HFFc6 (cell line): ENCODE results near the gene SAMD10. TPM values are rescaled to one million over a fixed set of nuclear protein-coding genes. Genes with fewer than 3 reads are reported as not detected.
"Not testable (repeated sequence)": the region's sequence is repeated elsewhere in the genome, so short reads cannot be mapped to it uniquely, and the experiment has no call there.

Experiments used
- DNase-seq: peaks from one replicate; pipeline ENCODE4 v3.0.0-alpha.2; 2018
- H3K27ac Mint-ChIP-seq: 2 replicates; pipeline ENCODE4 v1.8.0; 2020; ENCODE audit warnings: mild to moderate bottlenecking, mixed read lengths
- H3K27me3 Mint-ChIP-seq: 2 replicates; pipeline ENCODE4 v1.8.0; 2021; ENCODE audit warnings: mild to moderate bottlenecking, moderate library complexity, mixed read lengths; ENCODE audit not compliant: insufficient read depth
- H3K36me3 Mint-ChIP-seq: 2 replicates; pipeline ENCODE4 v1.8.0; 2021; ENCODE audit warnings: low read depth, mixed read lengths
- H3K4me1 Mint-ChIP-seq: 2 replicates; pipeline ENCODE4 v1.8.0; 2020; ENCODE audit warnings: low read depth, mixed read lengths
- H3K4me3 Mint-ChIP-seq: 2 replicates; pipeline ENCODE4 v1.8.0; 2020; ENCODE audit warnings: mild to moderate bottlenecking, moderate library complexity, mixed read lengths
- H3K9me3 Mint-ChIP-seq: 2 replicates; pipeline ENCODE4 v1.8.0; 2020; ENCODE audit warnings: mild to moderate bottlenecking, mixed read lengths
- microRNA-seq: library from miRNA; unstranded; fragments of <30 nt; microRNA quantifications from one replicate; pipeline ENCODE4, GENCODE V29; 2019
- total RNA-seq, 6 experiments: library from RNA; stranded (reverse); fragmentation: NEBNext Ultra II Directional; extraction: Animal tissue kit (Norgen Biotek cat#: 25700); gene quantifications; 2 replicates in 1 of 6; 3 replicates in 5 of 6; pipeline ENCODE4 v1.2.3, GENCODE V29; 2021
- TF ChIP-seq, protein P1 (sequence below): fragments of 200-600 bp; sonication (generic); IDR thresholded peaks from 2 replicates; pipeline ENCODE4 v1.5.0; 2021; ENCODE audit warnings: antibody characterized with exemption, mild to moderate bottlenecking

The SAMD10 gene
- total RNA-seq, 6 experiments from 2014 or later = 1.3 to 3.0 (median 2.1) TPM

DNA sequence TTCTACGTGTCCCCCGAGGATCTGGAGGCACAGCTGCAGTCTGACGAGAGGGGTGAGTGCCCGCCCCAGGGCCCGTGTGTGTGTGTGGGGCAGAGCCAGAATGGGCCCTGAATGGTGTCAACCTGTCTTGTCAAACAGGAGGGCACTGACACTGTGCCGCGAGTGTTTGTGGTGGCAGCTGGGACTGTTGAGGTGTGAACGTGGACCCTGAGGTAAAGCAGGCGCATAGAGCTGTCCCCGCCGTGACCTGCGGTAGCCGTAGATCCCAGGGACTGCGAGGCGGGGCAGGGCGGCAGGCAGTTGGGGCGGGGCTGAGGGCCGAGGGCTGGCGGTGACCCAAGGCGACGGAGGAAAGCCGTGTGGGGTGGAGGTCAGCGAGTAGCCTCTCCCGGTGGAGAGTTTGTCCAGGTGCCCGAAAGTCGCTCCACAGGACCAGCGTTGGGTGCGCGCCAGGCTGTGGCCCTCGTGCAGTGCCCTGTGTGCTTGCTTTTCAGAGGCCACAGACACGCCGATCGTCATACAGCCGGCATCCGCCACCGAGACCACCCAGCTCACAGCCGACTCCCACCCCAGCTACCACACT, 48.4 kb downstream of the SAMD10 start:
- Mint-ChIP-seq H3K9me3 (no peaks in the 10 kb centered on the region), H3K27me3 (peaks cover 2% of the 10 kb centered on the region), H3K27ac (no peak overlapping the region), H3K36me3 (peaks cover 53% of the 10 kb centered on the region), H3K4me3 (no peak overlapping the region), H3K4me1 (no peaks in the 10 kb centered on the region; the same call in 1 of the 2 replicates)
- DNase-seq = no peak
- TF ChIP-seq, protein P1, sequence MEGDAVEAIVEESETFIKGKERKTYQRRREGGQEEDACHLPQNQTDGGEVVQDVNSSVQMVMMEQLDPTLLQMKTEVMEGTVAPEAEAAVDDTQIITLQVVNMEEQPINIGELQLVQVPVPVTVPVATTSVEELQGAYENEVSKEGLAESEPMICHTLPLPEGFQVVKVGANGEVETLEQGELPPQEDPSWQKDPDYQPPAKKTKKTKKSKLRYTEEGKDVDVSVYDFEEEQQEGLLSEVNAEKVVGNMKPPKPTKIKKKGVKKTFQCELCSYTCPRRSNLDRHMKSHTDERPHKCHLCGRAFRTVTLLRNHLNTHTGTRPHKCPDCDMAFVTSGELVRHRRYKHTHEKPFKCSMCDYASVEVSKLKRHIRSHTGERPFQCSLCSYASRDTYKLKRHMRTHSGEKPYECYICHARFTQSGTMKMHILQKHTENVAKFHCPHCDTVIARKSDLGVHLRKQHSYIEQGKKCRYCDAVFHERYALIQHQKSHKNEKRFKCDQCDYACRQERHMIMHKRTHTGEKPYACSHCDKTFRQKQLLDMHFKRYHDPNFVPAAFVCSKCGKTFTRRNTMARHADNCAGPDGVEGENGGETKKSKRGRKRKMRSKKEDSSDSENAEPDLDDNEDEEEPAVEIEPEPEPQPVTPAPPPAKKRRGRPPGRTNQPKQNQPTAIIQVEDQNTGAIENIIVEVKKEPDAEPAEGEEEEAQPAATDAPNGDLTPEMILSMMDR = no peak

DNA sequence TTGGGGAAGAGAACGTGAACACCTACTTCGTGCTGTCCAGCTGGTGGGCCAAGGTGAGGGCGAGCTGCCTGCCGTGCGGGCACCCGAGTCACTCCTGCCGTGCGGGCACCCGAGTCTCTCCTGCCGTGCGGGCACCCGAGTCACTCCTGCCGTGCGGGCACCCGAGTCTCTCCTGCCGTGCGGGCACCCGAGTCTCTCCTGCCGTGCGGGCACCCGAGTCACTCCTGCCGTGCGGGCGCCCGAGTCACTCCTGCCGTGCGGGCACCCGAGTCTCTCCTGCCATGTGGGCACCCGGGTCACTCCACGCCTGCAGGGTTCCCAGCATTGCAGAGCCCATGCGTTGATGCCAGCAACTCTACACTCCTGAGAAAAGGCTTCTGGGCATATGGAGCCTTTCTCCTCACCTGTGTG, 50.0 kb downstream of the SAMD10 start:
- H3K27me3 Mint-ChIP-seq, H3K27ac Mint-ChIP-seq, DNase-seq, H3K4me1 Mint-ChIP-seq, H3K9me3 Mint-ChIP-seq, H3K4me3 Mint-ChIP-seq: not testable (repeated sequence)
- peaks cover 41% of the 10 kb centered on the region for H3K36me3 Mint-ChIP-seq

DNA sequence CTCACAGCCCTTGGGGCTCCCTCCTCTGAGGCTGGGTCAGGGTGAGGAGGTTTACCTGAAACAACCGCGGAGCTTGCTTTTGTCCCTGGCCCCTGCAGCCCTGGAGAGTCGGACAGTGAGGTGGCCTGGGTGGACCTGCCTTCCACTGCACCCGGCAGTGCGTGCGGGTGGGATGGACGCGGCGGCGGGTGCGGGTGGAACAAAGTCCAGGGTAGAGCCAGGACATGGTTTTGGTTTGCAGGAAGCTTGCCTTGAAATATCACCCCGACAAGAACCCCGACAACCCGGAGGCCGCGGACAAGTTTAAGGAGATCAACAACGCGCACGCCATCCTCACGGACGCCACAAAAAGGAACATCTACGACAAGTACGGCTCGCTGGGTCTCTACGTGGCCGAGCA, 50.4 kb downstream of the SAMD10 start:
- peaks cover 41% of the 10 kb centered on the region for H3K36me3 Mint-ChIP-seq
- H3K4me1 Mint-ChIP-seq = peaks cover 2% of the 10 kb centered on the region; the same call in 1 of the 2 replicates
- H3K27me3 Mint-ChIP-seq = peaks cover 4% of the 10 kb centered on the region
- no peak overlapping the region for H3K27ac Mint-ChIP-seq
- TF ChIP-seq, protein P1 = no peak
- no peaks in the 10 kb centered on the region for H3K9me3 Mint-ChIP-seq
- H3K4me3 Mint-ChIP-seq = no peak overlapping the region
- no peak for DNase-seq

DNA sequence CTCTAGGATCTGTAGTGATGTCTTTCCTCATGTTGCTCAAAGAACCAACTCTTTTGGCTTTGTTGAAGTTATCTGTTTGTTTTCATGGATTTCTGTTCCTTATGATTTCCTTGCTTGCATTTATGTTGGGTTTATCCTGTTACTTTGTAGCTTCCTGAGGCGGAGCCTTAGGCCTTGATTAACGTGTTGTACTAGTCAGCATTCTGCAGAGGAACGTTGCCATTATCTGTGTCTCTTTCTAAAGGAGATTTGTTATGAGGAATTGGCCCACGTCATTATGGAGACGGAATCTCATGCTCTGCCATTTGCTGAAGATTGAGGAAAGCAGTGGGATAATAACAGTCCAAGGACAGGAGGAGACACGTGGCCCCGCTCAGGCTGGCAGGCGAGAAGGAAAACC, 53.1 kb downstream of the SAMD10 start:
- Mint-ChIP-seq H3K36me3 (peaks cover 31% of the 10 kb centered on the region), H3K4me3 (no peak overlapping the region), H3K27me3 (peaks cover 2% of the 10 kb centered on the region), H3K27ac (no peak overlapping the region), H3K9me3 (no peaks in the 10 kb centered on the region), H3K4me1 (peaks cover 8% of the 10 kb centered on the region; the same call in 1 of the 2 replicates)
- no peak for DNase-seq
- TF ChIP-seq, protein P1 = no peak

DNA sequence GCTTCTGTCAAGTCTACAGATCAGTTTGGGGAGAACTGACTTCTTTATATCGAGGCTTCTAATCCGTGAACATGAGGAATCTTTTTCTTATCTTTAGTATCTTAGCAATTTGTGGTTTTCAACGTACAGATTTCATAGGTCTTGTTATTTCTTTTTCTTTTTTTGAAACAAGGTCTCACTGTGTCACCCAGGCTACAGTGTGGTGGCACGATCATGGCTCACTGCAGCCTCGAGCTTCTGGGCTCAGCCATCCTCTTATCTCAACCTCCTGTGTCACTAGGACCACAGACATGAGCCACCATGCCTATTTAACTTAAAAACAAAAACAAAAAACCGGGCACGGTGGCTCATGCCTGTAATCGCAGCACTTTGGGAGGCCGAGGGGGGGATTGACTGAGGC, 55.2 kb downstream of the SAMD10 start:
- Mint-ChIP-seq H3K9me3 (no peaks in the 10 kb centered on the region), H3K36me3 (peaks cover 24% of the 10 kb centered on the region), H3K27me3 (peaks cover 2% of the 10 kb centered on the region; the same call in 1 of the 2 replicates), H3K4me3 (no peak overlapping the region), H3K27ac (no peak overlapping the region), H3K4me1 (peaks cover 8% of the 10 kb centered on the region; the same call in 1 of the 2 replicates)
- DNase-seq = no peak
- TF ChIP-seq, protein P1 = no peak

Small RNA genes lying within 50 kb of the gene (microRNA-seq; reads per million reads assigned to microRNA genes)
- gene MIR1914 = 7.0 reads per million
- not detected for gene MIR647

Other genes starting within 250 kb of the SAMD10 start
- gene LIME1, start 243.0 kb downstream of the SAMD10 start, total RNA-seq = 1 to 10 TPM; 3.4 to 6.1 (median 4.6) TPM
- gene SLC2A4RG, start 239.9 kb downstream of the SAMD10 start, total RNA-seq = 100 to 1,000 TPM in 3 of 6 experiments, 10 to 100 TPM in 3; 89.6 to 122 (median 102) TPM
- gene ZBTB46, start 148.4 kb downstream of the SAMD10 start, total RNA-seq = 1 to 10 TPM in 2 of 6 experiments, under 1 TPM in 4; 0.38 to 1.1 (median 0.64) TPM
- not detected for gene ABHD16B, start 118.1 kb downstream of the SAMD10 start, total RNA-seq
- gene TPD52L2, start 114.4 kb downstream of the SAMD10 start, total RNA-seq = 100 to 1,000 TPM; 161 to 196 (median 169) TPM
- 10 to 100 TPM; 52.0 to 65.8 (median 56.2) TPM for gene DNAJC5, start 84.5 kb downstream of the SAMD10 start, total RNA-seq
- 10 to 100 TPM; 17.2 to 21.7 (median 19.4) TPM for gene UCKL1, start 23.2 kb downstream of the SAMD10 start, total RNA-seq
- gene ZNF512B, start 9.7 kb downstream of the SAMD10 start, total RNA-seq = 10 to 100 TPM; 20.7 to 26.1 (median 21.4) TPM
- 10 to 100 TPM; 70.7 to 73.2 (median 72.9) TPM for gene PRPF6, start 1.5 kb upstream of the SAMD10 start, total RNA-seq
- under 1 TPM; 0.32 to 0.57 (median 0.42) TPM for gene C20orf204, start 56.5 kb upstream of the SAMD10 start, total RNA-seq
- gene SOX18, start 70.0 kb upstream of the SAMD10 start, total RNA-seq = under 1 TPM in 2 of 6 experiments, not detected in 4; 0.10 to 0.17 TPM
- gene TCEA2, start 83.6 kb upstream of the SAMD10 start, total RNA-seq = 10 to 100 TPM; 36.8 to 47.4 (median 41.5) TPM
- gene RGS19, start 99.9 kb upstream of the SAMD10 start, total RNA-seq = 10 to 100 TPM; 11.0 to 16.3 (median 12.9) TPM
- under 1 TPM; 0.27 to 1.00 (median 0.41) TPM for gene OPRL1, start 100.4 kb upstream of the SAMD10 start, total RNA-seq
- gene LKAAEAR1, start 104.8 kb upstream of the SAMD10 start, total RNA-seq = not detected
- gene NPBWR2, start 127.9 kb upstream of the SAMD10 start, total RNA-seq = not detected
- gene MYT1, start 184.8 kb upstream of the SAMD10 start, total RNA-seq = not detected